Iris pigment epithelial cell (primary cell): ENCODE data around the gene RABGGTA.

Experiments used
- DNase-seq: peaks from one replicate; pipeline ENCODE4 v3.0.0-alpha.2; 2011; ENCODE audit warnings: low read depth

The RABGGTA gene, protein sequence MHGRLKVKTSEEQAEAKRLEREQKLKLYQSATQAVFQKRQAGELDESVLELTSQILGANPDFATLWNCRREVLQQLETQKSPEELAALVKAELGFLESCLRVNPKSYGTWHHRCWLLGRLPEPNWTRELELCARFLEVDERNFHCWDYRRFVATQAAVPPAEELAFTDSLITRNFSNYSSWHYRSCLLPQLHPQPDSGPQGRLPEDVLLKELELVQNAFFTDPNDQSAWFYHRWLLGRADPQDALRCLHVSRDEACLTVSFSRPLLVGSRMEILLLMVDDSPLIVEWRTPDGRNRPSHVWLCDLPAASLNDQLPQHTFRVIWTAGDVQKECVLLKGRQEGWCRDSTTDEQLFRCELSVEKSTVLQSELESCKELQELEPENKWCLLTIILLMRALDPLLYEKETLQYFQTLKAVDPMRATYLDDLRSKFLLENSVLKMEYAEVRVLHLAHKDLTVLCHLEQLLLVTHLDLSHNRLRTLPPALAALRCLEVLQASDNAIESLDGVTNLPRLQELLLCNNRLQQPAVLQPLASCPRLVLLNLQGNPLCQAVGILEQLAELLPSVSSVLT

DNA sequence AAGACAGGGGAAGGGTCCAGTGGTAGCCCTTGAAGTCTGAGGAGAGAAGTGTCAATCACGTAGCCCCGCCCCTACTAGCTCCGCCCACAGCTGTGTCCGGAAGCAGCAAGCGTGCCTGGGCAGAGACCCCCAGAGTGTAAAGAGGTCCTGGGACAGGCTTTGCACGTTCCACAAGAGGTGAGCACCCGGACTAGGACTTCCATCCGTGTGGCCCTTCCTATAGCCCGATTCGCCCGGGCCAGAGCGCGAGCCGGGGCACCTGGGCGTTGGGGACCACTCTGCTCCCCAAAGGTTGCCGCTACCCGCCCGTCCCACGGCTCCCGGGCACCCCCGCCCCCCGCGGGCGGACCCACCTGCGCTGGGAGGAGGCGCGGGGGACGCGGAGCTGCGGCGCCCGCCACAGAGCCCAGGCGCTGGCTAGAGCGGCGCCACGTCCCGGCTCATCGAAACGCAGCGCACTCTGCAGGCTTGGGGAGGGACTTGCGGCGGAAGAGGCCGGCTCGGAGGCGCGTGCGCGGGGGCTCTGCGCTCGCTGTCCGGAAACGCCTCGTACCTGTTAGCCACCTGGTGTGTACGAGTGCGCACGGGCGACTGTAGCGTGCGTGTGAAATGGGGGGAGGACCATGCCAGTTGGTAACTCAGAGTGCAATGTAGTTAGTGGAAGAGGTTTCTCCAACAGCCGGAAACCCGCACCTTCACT is at the start of gene RABGGTA:
Gene RABGGTA, minus strand, starts transcription at position 464 of the 700 bp plus-strand sequence. CDS start 482 bp downstream, outside the sequence.
- peak; percentile 87 for DNase-seq

DNA sequence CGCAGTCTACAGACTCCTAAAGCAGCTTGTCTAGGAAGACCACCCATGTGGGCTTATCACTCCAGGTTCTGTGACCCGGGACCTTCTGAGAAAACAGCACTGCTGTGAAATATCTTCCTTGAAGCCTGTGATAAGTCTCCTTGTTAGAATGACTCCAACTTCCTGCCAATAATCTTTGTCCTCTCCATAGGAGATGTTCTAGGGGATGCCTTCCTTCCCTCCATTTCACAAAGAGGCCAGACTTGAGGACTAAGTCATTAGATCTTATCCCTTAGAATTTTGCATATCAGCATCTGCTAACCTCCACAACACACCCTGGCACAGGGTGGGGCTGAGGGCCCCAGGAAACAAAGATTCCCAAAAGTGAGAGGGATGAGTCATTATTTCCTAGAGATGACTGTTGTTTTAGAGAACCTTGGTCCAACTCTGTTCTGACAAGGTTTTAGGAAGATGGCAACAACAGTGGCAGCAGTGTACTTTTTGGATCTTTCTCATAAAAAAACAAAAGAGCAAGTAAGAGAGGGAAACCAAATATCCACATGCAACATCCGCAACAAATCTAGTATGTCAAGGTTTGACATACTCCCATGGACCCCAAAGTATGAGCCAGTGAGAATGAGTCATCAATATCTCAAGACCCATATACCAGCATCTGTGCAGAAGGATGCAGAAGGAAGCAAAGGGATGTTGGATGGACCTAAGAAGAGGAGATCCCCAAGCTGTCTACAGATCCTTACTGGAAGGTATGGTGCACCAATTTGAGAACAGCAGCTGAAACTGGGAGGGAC is 45.9 kb upstream of the RABGGTA start:
- no peak for DNase-seq

DNA sequence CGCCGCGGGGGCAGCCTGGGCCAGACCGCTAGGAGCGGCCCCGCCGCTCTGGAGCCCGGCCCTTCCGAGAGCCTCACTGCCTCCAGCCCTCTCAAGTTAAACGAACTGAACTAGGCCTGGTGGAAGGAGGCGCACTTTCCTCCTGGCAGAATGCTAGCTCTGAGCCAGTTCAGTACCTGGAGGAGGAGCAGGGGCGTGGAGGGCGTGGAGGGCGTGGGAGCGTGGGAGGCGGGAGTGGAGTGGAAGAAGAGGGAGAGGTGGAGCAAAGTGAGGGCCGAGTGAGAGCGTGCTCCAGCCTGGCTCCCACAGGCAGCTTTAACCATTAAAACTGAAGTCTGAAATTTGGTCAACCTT is 45.2 kb upstream of the RABGGTA start:
- no peak for DNase-seq

DNA sequence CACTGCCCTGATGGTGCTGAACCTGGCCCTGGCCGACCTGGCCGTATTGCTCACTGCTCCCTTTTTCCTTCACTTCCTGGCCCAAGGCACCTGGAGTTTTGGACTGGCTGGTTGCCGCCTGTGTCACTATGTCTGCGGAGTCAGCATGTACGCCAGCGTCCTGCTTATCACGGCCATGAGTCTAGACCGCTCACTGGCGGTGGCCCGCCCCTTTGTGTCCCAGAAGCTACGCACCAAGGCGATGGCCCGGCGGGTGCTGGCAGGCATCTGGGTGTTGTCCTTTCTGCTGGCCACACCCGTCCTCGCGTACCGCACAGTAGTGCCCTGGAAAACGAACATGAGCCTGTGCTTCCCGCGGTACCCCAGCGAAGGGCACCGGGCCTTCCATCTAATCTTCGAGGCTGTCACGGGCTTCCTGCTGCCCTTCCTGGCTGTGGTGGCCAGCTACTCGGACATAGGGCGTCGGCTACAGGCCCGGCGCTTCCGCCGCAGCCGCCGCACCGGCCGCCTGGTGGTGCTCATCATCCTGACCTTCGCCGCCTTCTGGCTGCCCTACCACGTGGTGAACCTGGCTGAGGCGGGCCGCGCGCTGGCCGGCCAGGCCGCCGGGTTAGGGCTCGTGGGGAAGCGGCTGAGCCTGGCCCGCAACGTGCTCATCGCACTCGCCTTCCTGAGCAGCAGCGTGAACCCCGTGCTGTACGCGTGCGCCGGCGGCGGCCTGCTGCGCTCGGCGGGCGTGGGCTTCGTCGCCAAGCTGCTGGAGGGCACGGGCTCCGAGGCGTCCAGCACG is 44.6 kb upstream of the RABGGTA start:
- DNase-seq, result peak; percentile 23

DNA sequence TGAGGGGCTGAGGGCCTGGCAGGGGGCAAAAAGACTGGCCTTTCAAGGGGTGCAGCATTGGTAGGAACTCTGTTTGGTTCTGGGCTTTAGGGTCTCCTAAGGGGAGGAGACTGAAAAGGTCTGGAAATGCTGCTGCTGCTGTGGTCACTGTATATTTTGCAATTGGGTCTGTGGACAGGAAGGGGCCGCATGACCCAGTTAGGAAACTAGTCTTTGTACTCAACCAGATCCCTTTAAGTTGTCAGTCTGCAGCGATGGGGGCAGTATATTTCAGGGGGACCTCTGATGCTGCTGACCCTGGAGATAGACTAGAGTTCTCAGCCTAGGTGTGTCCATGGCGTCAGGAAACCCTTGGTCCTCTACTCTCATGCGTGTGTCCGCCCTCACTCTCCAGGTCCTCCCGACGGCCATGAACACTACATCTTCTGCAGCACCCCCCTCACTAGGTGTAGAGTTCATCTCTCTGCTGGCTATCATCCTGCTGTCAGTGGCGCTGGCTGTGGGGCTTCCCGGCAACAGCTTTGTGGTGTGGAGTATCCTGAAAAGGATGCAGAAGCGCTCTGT is 43.9 kb upstream of the RABGGTA start:
- no peak for DNase-seq

DNA sequence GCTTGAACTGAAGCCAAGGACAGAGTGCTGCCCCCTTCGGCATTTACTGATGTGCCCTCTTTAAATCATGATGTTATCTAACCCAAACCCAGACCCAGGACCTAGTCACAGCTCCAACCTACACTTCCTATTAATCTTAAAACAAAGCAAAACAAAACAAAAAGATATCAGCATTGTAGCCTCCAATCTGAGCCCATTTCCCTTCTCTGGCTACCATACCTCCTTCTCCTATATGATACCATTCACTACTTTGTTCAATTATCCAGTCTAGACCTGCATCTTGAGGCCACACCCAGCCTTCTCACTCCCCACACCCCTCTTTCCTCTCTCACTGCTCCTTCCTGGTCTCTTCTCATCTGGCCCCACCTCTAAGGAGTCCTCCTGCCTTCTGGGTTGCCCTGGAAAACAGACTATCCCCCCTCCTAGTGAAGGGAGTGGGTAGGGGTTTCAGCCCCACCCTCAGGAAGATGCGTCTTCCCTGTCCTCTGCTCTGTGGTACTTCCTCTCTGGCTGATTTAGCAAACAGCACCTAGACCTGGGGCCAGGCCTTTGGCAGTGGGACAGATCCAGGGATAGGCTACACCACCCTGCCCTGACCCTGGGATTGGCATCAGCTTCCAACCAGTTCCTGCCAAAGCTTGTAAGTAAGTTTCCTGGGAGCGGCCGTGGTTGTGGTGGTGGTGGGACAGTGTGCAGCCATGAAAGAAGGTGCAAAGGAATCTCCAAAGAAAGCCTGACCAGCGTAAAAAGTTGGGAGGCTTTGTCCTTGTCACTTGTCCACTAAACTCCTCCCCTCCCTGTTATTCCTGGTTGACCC is 43.2 kb upstream of the RABGGTA start:
- no peak for DNase-seq

DNA sequence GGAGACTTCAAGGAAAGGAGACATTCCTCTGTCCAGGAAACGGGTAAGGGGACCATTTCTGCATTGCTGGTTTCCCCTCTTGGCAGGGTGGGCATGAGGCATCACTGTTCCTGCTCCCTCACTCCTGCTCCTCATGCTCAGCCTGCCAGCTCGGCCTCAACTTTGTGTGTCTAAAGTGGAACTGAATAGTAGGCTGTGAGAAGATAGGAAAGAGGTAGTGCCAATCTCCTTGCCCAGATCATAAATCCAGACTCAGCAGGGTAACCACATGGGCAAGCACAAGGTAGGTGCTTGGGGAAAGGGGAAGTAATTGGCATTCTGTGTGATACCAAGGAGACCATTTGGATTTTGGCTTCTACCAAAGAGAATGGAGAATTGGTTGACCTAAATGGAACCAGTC is 42.5 kb upstream of the RABGGTA start:
- DNase-seq, result no peak

DNA sequence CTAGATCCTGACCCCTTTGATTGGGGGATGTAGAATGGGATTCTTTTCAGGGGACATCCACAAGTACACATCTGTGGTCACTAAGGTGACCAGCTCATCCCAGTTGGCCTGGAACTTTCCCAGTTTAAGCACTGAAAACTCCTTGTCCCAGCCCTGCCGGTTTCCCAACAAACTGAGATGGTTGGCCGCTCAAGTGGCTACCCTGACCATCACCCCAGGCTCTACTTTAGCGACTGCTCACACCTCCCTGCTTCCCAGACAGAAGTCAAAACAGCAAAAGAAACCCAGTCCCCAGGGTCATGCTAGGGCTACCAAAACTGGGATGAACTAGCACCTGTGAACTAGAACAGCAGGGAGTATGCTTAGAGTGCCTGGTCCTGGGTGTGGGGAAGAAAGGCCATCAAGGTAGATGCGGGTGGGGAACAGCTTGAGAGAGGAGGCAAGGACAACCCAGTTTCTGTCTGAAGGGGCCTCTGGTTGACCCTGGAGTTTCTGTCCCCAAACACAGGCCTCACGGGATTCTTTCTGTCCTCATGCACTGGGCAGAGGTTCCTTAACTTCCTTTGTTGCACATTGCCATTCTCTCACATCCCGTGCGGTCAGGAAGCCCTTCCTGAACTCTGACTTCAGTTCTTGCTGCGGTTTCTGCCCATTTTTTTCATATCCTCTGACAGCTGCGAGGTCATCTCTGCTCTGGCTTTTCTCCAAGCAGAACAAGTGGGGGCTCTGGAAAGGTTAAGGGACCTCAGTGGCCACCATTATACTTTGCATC is 41.5 kb upstream of the RABGGTA start:
- peak; percentile 31 for DNase-seq

DNA sequence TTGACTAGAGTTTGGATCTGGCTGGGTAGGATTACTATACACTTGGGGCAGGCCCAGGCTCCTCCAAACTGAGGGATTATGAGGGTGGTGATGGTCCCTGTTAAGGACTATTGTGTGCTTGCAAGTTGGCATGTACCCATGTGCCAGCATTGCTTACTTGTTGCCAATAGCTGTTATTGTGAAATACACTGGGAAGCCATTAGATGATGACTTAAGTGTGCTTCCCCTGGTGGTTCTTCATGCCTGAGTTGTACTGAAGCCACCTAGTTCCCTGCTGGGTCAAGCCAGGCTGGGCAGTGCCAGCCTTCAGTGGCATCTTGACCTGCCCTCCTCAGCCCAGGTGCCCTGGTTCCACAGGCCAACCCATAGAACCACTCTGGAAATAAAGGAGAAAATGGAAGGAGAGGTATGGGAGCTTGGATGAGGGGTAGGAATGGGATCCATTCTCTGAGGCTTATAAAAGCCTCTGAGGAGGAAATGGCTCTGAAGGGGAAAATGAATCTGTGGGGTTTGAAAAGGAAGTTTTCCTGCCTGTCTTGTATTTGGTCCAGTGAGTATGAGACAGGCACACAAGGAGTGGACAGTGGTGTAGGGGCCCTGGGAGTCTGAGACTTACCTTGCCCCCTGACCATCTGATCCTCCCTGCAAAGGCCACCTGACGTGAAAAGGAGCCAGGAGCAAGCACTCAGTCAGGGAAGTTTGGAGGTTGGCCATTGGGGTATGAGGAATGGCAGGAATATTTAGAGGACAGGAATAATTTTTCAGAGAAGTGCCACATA is 40.6 kb upstream of the RABGGTA start:
- no peak for DNase-seq

DNA sequence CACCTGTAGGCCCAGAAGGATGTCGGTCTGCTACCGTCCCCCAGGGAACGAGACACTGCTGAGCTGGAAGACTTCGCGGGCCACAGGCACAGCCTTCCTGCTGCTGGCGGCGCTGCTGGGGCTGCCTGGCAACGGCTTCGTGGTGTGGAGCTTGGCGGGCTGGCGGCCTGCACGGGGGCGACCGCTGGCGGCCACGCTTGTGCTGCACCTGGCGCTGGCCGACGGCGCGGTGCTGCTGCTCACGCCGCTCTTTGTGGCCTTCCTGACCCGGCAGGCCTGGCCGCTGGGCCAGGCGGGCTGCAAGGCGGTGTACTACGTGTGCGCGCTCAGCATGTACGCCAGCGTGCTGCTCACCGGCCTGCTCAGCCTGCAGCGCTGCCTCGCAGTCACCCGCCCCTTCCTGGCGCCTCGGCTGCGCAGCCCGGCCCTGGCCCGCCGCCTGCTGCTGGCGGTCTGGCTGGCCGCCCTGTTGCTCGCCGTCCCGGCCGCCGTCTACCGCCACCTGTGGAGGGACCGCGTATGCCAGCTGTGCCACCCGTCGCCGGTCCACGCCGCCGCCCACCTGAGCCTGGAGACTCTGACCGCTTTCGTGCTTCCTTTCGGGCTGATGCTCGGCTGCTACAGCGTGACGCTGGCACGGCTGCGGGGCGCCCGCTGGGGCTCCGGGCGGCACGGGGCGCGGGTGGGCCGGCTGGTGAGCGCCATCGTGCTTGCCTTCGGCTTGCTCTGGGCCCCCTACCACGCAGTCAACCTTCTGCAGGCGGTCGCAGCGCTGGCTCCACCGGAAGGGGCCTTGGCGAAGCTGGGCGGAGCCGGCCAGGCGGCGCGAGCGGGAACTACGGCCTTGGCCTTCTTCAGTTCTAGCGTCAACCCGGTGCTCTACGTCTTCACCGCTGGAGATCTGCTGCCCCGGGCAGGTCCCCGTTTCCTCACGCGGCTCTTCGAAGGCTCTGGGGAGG is 39.5 kb upstream of the RABGGTA start, which contains the start of gene LTB4R:
Gene LTB4R, plus strand, starts transcription at position 857 of the 959 bp plus-strand sequence. CDS start 4,150 bp downstream, outside the sequence.
- DNase-seq, result peak; percentile 85

DNA sequence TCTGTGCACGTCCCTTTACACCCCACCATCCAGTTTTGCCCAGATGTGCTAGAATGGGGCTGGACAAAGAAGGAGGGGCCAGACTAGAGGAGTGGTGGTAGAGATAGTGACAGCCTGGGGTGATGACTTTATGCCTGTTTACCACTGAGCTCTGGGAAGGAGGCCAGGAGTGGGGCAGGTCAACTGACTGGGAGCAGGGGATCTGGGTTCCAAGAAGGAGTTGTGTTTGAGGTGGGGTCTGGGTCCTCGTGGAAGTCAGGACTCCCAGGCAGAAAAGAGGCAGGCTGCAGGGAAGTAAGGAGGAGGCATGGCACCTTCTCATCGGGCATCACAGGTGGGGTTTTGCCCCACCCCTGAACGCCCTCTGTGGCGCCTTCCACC is 38.9 kb upstream of the RABGGTA start:
- no peak for DNase-seq

DNA sequence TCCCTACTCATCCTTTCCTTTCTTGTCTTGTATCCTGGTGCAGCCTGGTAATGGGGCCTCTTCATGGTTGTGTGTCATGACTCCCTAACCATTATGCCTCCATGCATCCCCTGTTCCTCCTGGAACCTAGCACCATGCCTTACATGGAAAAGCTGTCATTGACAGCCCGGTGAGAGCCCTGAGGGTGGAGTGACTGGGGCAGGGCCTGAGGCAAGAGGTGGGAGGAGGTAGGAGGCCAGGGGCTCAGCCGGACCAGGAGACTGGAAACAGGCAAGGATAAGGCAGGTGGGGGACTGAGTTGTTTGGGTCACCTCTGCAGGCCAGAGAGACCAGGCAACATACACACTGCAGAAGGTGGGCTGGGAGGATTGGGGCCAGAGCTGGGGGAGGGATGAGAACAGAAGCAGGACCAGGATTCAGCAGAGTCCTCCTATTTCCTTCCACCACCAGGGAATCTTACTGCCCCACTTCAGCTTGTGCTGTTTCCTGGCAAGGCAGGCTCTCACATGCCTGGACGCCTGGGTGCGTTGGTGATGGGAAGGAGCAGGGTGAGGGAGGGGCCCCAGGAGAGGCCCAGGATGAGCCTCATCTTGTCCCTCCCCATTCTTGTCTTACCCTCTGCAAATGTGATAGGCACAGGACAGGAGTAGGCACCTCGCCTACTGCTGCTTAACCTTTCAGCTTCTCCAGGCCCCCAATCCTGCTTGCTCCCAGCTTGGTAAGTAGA is 38.3 kb upstream of the RABGGTA start, which contains the start of gene LTB4R2:
Gene LTB4R2, plus strand, starts transcription at position 603 of the 727 bp plus-strand sequence. CDS start 525 bp downstream, outside the sequence.
- no peak for DNase-seq

DNA sequence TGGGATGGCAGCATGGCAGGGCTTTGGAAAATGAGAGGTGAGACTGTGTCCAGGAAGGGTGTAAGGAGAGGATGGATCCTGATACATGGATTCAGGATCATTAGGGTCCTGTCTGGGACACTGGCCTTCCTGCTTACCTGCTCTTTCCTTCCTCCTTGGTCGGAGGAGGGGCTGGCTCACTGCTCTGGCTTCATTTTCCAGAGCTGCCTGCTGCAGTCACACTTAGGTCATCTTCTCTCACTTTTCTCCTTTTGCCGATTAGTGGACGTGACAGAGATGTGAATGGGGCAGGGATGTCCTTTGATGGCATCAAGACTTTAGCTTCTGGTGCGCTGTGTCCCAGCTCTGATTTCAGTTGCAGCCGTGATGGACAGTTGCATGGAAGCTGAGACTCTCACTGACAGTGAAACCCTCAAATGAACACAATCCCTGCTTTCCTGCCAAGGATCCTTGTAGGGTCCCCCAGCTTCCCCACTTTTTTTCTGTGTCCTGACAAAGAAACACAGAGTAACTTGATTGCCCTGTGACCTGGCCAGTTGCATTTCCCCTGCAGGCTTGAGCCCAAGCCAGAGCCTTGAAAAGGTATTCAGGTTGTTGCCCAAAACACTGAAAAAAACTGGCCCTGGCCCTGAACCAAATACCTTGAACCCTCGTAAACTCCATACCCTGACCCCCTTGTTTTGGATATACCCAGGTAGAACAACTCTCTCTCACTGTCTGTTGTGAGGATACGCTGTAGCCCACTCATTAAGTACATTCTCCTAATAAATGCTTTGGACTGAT is 37.1 kb upstream of the RABGGTA start:
- no peak for DNase-seq

DNA sequence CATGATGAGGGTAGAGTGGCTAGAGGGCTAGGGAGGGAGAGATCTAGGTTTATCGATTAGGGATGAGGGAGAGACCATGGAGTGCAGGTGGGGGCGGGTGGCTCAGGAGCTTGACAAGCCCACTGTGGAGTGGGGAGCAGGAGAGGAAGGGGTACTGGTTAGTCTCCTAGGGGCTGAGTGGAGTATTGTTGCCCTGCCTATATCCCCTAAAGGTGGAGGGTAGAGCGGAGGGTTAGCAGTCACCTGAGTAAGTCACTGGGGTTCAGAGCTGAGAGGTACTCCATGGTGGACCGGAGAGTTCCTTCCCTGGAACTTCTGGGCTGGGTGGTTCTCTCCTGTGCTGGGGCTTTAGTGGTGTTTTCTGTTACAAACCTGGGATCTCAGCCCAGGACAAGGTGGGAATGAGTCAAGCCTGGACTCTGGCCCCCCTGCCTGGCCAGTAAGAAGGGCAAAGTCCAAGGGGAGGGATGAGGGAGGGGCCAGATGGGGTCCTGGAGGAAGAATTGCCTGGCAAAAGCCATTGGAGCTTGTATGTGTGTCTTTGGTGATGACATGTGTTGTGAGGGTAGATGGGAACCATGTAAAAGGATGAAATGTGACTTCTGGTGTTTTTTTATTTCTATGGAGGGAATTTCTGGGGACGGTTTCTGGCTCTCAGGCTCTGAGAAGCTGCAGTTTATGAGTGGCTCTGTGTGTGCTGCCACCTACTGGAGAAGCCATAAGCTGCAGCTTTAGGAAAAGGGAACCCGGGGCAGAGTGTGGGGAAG is 36.4 kb upstream of the RABGGTA start, which contains the start of gene CIDEB:
Gene CIDEB, minus strand, starts transcription at position 403 of the 767 bp plus-strand sequence. Its CDS starts 119 bp downstream, at position 284.
- peak; percentile 50 for DNase-seq

DNA sequence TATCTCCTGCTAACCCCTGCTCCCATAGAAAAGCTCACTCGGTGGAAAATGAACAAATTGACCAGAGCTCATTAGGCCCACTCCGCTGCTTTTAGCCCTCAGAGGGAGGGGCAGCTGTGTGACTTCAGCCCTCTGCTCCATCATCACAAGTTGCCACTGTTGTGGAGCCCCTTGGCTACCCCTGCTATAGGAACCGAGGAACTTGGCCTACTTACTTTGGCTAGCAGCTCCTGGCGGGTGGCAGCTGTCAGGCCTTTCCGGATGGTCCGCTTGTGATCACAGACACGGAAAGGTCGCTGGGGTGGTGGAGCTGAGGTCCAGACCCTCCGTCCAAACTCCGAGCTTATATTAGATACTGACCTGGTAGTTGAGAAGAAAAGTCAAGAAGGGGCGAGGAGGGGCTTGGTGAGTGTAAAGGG is 35.8 kb upstream of the RABGGTA start:
- no peak for DNase-seq
